HepG2 (cell line): Measurements from ENCODE around the gene SCGB2B2. TPM values are rescaled to one million over a fixed set of nuclear protein-coding genes. Genes with fewer than 3 reads are reported as not detected.
A peak's percentile ranks its signal among the peaks of the same experiment; 100 is the strongest.

ENCODE experiments used
- CEBPG ChIP-seq: IDR thresholded peaks from 2 replicates; pipeline ENCODE4 v1.6.1; 2016
- CHD2 ChIP-seq: IDR thresholded peaks from 2 replicates; pipeline ENCODE4 v1.6.1; 2011; ENCODE audit warnings: low read depth, low read length, improper control_type of control experiment
- FOXK1 ChIP-seq: sonication (generic); formaldehyde crosslinking; IDR thresholded peaks from 2 replicates; pipeline ENCODE4 v1.4.0; 2020; ENCODE audit warnings: low read depth, missing genetic modification reagents, borderline replicate concordance
- HDAC1 ChIP-seq: sonication (generic); formaldehyde crosslinking; IDR thresholded peaks from 2 replicates; pipeline ENCODE4 v1.5.1; 2020; ENCODE audit warnings: mild to moderate bottlenecking, missing genetic modification reagents
- HDAC6 ChIP-seq: fragments of 200-600 bp; sonication (generic); IDR thresholded peaks from 2 replicates; pipeline ENCODE4 v1.7.0; 2017; ENCODE audit warnings: mild to moderate bottlenecking, antibody characterized with exemption, low read length, low read depth
- HOXD1 ChIP-seq: sonication (generic); formaldehyde crosslinking; IDR thresholded peaks from 2 replicates; pipeline ENCODE4 v1.5.0; 2020; ENCODE audit warnings: missing genetic modification reagents
- ISL2 ChIP-seq: sonication (generic); formaldehyde crosslinking; IDR thresholded peaks from 2 replicates; pipeline ENCODE4 v1.5.0; 2020; ENCODE audit warnings: missing genetic modification reagents
- JUNB ChIP-seq: sonication (generic); formaldehyde crosslinking; IDR thresholded peaks from 2 replicates; pipeline ENCODE4 v1.8.0; 2022; ENCODE audit warnings: missing genetic modification reagents, mild to moderate bottlenecking, borderline replicate concordance
- MAFG ChIP-seq: sonication (generic); formaldehyde crosslinking; IDR thresholded peaks from 2 replicates; pipeline ENCODE4 v1.5.1; 2020; ENCODE audit warnings: mild to moderate bottlenecking, missing genetic modification reagents
- MIER2 ChIP-seq: IDR thresholded peaks from 2 replicates; pipeline ENCODE4 v1.6.1; 2016; ENCODE audit warnings: missing biosample characterization, missing genetic modification reagents
- MIXL1 ChIP-seq: IDR thresholded peaks from 2 replicates; pipeline ENCODE4 v1.6.1; 2016
- MLLT10 ChIP-seq: sonication (generic); formaldehyde crosslinking; IDR thresholded peaks from 2 replicates; pipeline ENCODE4 v1.4.0; 2020; ENCODE audit warnings: missing genetic modification reagents
- NAIF1 ChIP-seq: sonication (generic); formaldehyde crosslinking; IDR thresholded peaks from 2 replicates; pipeline ENCODE4 v1.5.0; 2020; ENCODE audit warnings: mild to moderate bottlenecking, missing genetic modification reagents, borderline replicate concordance
- NCOR1 ChIP-seq: fragments of 200-600 bp; sonication (generic); IDR thresholded peaks from 2 replicates; pipeline ENCODE4 v1.7.0; 2017; ENCODE audit warnings: antibody characterized with exemption, low read length, borderline replicate concordance
- NR2F6 ChIP-seq, 2 experiments: IDR thresholded peaks; 2 replicates each; pipeline ENCODE4 v1.6.1; 2016; ENCODE audit warnings: antibody characterized with exemption in 1 of 2, mild to moderate bottlenecking in 1 of 2
- RFX3 ChIP-seq: IDR thresholded peaks from 2 replicates; pipeline ENCODE4 v1.6.1; 2016; ENCODE audit warnings: missing biosample characterization, missing genetic modification reagents
- RXRA ChIP-seq: sonication (generic); formaldehyde crosslinking; IDR thresholded peaks from 2 replicates; pipeline ENCODE4 v1.5.1; 2020; ENCODE audit warnings: missing genetic modification reagents
- SMC3 ChIP-seq: IDR thresholded peaks from 2 replicates; pipeline ENCODE4 v1.6.1; 2011; ENCODE audit warnings: low read length, improper control_type of control experiment
- ZKSCAN1 ChIP-seq: fragments of 150-350 bp; IDR thresholded peaks from 2 replicates; pipeline ENCODE4 v1.6.1; 2014; ENCODE audit warnings: low read length
- ZMYM4 ChIP-seq: sonication (generic); formaldehyde crosslinking; IDR thresholded peaks from 2 replicates; pipeline ENCODE4 v1.8.1; 2023; ENCODE audit warnings: mild to moderate bottlenecking, missing genetic modification reagents
- ZNF121 ChIP-seq: sonication (generic); formaldehyde crosslinking; IDR thresholded peaks from 2 replicates; pipeline ENCODE4 v1.5.0; 2020; ENCODE audit warnings: mild to moderate bottlenecking, missing genetic modification reagents
- ZNF460 ChIP-seq: sonication (generic); formaldehyde crosslinking; IDR thresholded peaks from 2 replicates; pipeline ENCODE4 v1.5.1; 2020; ENCODE audit warnings: missing genetic modification reagents, mild to moderate bottlenecking, borderline replicate concordance
- ZNF749 ChIP-seq: sonication (generic); formaldehyde crosslinking; IDR thresholded peaks from 2 replicates; pipeline ENCODE4 v1.8.0; 2022; ENCODE audit warnings: mild to moderate bottlenecking, missing genetic modification reagents, moderate library complexity, borderline replicate concordance
- ZNF761 ChIP-seq: sonication (generic); formaldehyde crosslinking; conservative IDR thresholded peaks from 2 replicates; pipeline ENCODE4 v1.4.0; 2020; ENCODE audit warnings: mild to moderate bottlenecking, missing genetic modification reagents
- polyA plus RNA-seq, 8 experiments: library from polyadenylated mRNA; depleted of rRNA in 3 of 8; stranded (reverse) in 7 of 8; unstranded in 1 of 8; fragments of >200 nt; fragmentation: Illumina TruSeq in 4 of 8; extraction: Trizol in 4 of 8; gene quantifications; 2 replicates each; pipeline versions ENCODE4 v1.2.1 to v1.2.3, GENCODE V29; 2011 to 2016; ENCODE audit warnings: low read depth in 4 of 8, missing spikeins in 1 of 8, mixed read lengths in 1 of 8; ENCODE audit not compliant: insufficient read depth in 1 of 8
- total RNA-seq, 5 experiments: library from RNA; depleted of rRNA; stranded (reverse); fragments of >200 nt; fragmentation: Illumina TruSeq; extraction: Trizol; gene quantifications; 2 replicates each; pipeline ENCODE4 v1.2.3, GENCODE V29; 2016; ENCODE audit warnings: low read depth in 1 of 5
- TF ChIP-seq, protein P1 (sequence below): sonication (generic); formaldehyde crosslinking; IDR thresholded peaks from 2 replicates; pipeline ENCODE4 v1.5.0; 2020; ENCODE audit warnings: missing genetic modification reagents, mild to moderate bottlenecking, borderline replicate concordance
- TF ChIP-seq, protein P2 (sequence below): sonication (generic); formaldehyde crosslinking; IDR thresholded peaks from 2 replicates; pipeline ENCODE4 v1.4.0; 2020; ENCODE audit warnings: mild to moderate bottlenecking, missing genetic modification reagents
- TF ChIP-seq, protein P3 (sequence below): sonication (generic); formaldehyde crosslinking; conservative IDR thresholded peaks from 2 replicates; pipeline ENCODE4 v1.8.0; 2022; ENCODE audit warnings: missing genetic modification reagents
- TF ChIP-seq, protein P4 (sequence below): sonication (generic); formaldehyde crosslinking; IDR thresholded peaks from 2 replicates; pipeline ENCODE4 v1.4.0; 2020; ENCODE audit warnings: missing genetic modification reagents

Gene SCGB2B2
- total and polyA plus RNA-seq, 2 of the 13 experiments (the other 11 are each of a cell fraction or from before 2014, with no cell fraction given) = 0.03 TPM; not detected in 1

DNA sequence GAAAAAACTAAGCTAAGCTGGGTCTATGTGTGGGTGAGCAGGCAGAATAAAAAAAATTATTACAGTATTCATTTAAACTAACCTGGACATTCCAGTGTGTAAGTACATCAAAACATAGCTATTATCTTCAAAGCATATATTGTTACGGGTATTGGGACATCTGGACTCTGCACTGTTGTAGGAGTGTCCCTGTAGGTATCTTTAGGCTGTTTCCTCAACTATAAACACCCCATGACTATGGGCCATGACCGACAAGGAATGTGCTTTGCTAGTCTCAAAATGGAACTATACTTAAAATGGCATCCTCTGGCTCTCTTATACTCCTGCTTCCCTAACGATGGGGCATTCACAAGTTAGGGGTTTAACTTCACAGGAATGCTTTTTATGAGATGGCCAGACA, 3.4 kb downstream of the SCGB2B2 start (continued):
- TF ChIP-seq, protein P1, sequence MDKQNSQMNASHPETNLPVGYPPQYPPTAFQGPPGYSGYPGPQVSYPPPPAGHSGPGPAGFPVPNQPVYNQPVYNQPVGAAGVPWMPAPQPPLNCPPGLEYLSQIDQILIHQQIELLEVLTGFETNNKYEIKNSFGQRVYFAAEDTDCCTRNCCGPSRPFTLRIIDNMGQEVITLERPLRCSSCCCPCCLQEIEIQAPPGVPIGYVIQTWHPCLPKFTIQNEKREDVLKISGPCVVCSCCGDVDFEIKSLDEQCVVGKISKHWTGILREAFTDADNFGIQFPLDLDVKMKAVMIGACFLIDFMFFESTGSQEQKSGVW (CRISPR knock-in tag) = no peak
- no peak for TF ChIP-seq MLLT10 (CRISPR knock-in tag)
- TF ChIP-seq RFX3 (CRISPR knock-in tag) = no peak
- TF ChIP-seq ZNF121 (CRISPR knock-in tag) = no peak
- TF ChIP-seq SMC3 = 0 out of 2 replicates have a peak, but pooled peaks have one; percentile 9
- TF ChIP-seq RXRA = no peak
- peak; percentile 95 for TF ChIP-seq NCOR1
- TF ChIP-seq, protein P2, sequence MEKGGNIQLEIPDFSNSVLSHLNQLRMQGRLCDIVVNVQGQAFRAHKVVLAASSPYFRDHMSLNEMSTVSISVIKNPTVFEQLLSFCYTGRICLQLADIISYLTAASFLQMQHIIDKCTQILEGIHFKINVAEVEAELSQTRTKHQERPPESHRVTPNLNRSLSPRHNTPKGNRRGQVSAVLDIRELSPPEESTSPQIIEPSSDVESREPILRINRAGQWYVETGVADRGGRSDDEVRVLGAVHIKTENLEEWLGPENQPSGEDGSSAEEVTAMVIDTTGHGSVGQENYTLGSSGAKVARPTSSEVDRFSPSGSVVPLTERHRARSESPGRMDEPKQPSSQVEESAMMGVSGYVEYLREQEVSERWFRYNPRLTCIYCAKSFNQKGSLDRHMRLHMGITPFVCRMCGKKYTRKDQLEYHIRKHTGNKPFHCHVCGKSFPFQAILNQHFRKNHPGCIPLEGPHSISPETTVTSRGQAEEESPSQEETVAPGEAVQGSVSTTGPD (CRISPR knock-in tag) = no peak
- peak; percentile 65 for TF ChIP-seq ZMYM4
- no peak for TF ChIP-seq ZNF460 (CRISPR knock-in tag)
- peak; percentile 53; the same call in 1 of the 2 replicates for TF ChIP-seq NR2F6 (IDR thresholded peaks at IDR 0.05)
- peak; percentile 56; the same call in 1 of the 2 replicates for TF ChIP-seq NR2F6 (CRISPR knock-in tag; IDR thresholded peaks at IDR 0.05)
- 0 out of 2 replicates have a peak, but pooled peaks have one; percentile 25 for TF ChIP-seq HOXD1
- TF ChIP-seq, protein P3, sequence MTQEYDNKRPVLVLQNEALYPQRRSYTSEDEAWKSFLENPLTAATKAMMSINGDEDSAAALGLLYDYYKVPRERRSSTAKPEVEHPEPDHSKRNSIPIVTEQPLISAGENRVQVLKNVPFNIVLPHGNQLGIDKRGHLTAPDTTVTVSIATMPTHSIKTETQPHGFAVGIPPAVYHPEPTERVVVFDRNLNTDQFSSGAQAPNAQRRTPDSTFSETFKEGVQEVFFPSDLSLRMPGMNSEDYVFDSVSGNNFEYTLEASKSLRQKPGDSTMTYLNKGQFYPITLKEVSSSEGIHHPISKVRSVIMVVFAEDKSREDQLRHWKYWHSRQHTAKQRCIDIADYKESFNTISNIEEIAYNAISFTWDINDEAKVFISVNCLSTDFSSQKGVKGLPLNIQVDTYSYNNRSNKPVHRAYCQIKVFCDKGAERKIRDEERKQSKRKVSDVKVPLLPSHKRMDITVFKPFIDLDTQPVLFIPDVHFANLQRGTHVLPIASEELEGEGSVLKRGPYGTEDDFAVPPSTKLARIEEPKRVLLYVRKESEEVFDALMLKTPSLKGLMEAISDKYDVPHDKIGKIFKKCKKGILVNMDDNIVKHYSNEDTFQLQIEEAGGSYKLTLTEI (CRISPR knock-in tag) = no peak
- TF ChIP-seq JUNB (CRISPR knock-in tag) = no peak
- TF ChIP-seq, protein P4, sequence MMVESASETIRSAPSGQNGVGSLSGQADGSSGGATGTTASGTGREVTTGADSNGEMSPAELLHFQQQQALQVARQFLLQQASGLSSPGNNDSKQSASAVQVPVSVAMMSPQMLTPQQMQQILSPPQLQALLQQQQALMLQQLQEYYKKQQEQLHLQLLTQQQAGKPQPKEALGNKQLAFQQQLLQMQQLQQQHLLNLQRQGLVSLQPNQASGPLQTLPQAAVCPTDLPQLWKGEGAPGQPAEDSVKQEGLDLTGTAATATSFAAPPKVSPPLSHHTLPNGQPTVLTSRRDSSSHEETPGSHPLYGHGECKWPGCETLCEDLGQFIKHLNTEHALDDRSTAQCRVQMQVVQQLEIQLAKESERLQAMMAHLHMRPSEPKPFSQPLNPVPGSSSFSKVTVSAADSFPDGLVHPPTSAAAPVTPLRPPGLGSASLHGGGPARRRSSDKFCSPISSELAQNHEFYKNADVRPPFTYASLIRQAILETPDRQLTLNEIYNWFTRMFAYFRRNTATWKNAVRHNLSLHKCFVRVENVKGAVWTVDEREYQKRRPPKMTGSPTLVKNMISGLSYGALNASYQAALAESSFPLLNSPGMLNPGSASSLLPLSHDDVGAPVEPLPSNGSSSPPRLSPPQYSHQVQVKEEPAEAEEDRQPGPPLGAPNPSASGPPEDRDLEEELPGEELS (CRISPR knock-in tag) = peak; percentile 79
- TF ChIP-seq MIXL1 = no peak
- 0 out of 2 replicates have a peak, but pooled peaks have one; percentile 44 for TF ChIP-seq NAIF1 (CRISPR knock-in tag)
- peak; percentile 84 for TF ChIP-seq CEBPG (CRISPR knock-in tag)
- TF ChIP-seq ZKSCAN1 = no peak
- 0 out of 2 replicates have a peak, but pooled peaks have one; percentile 39 for TF ChIP-seq MIER2 (CRISPR knock-in tag)
- peak; percentile 62; the same call in 1 of the 2 replicates for TF ChIP-seq ISL2
- TF ChIP-seq CHD2 = no peak
- no peak for TF ChIP-seq MAFG (CRISPR knock-in tag)
- TF ChIP-seq FOXK1 = peak; percentile 80; the same call in 1 of the 2 replicates
- 0 out of 2 replicates have a peak, but pooled peaks have one; percentile 29 for TF ChIP-seq ZNF761 (CRISPR knock-in tag)
- TF ChIP-seq HDAC6 = no peak
- TF ChIP-seq ZNF749 (CRISPR knock-in tag) = no peak
- TF ChIP-seq HDAC1 (CRISPR knock-in tag) = no peak
